PFSK-1 (cell line): ENCODE measurements around the gene FN1.

Experiments
- POLR2AphosphoS5 ChIP-seq: IDR thresholded peaks from 2 replicates; pipeline ENCODE4 v1.6.1; 2012; ENCODE audit warnings: low read depth, mild to moderate bottlenecking, control low read depth, low read length, moderate library complexity
- REST ChIP-seq, 2 experiments: IDR thresholded peaks; 2 replicates each; pipeline versions ENCODE4 v1.6.1 to v1.8.0; 2011 to 2012; ENCODE audit warnings: low read depth in 2 of 2, low read length in 2 of 2, control low read depth in 1 of 2, inconsistent platforms in 1 of 2, mild to moderate bottlenecking in 1 of 2, moderate library complexity in 1 of 2; ENCODE audit not compliant: insufficient read depth in 1 of 2
- SIN3A ChIP-seq: IDR thresholded peaks from 2 replicates; pipeline ENCODE4 v1.6.1; 2012; ENCODE audit warnings: mild to moderate bottlenecking, low read length, moderate library complexity, borderline replicate concordance; ENCODE audit not compliant: insufficient read depth

- no peak for TF ChIP-seq REST (IDR thresholded peaks at IDR 0.05; ENCODE audit: insufficient read depth in 1 of 2, low read depth in 2 of 2, low read length in 2 of 2)
- TF ChIP-seq SIN3A, result no peak
- no peak for TF ChIP-seq POLR2AphosphoS5
Observed at GRCh38 chr2:215369181-215369760, 66.6 kb downstream of the FN1 start.
